ENCODE measurements around the gene ZMAT3. TPM values are rescaled to one million over a fixed set of nuclear protein-coding genes. Genes with fewer than 3 reads are reported as not detected.
"Not testable (repeated sequence)": the region's sequence is repeated elsewhere in the genome, so short reads cannot be mapped to it uniquely, and the experiment has no call there.

The ZMAT3 gene
- total RNA-seq, 1 donor from 2014 or later = 25.7 TPM

GRCh38 chr3:179056326-179056725 is 15.3 kb downstream of the ZMAT3 start:
- Mint-ChIP-seq H3K4me3 (no peak overlapping the region), H3K4me1 (ENCODE audit: unreplicated experiment) (no peaks in the 10 kb centered on the region), H3K27ac (no peak overlapping the region), H3K9me3 (no peaks in the 10 kb centered on the region), H3K27me3 (no peaks in the 10 kb centered on the region), H3K36me3 (peaks cover 16% of the 10 kb centered on the region)
- no peak for DNase-seq (ENCODE audit: extremely low spot score, unreplicated experiment)
- no peak for TF ChIP-seq CTCF (conservative IDR thresholded peaks at IDR 0.05)

DNA sequence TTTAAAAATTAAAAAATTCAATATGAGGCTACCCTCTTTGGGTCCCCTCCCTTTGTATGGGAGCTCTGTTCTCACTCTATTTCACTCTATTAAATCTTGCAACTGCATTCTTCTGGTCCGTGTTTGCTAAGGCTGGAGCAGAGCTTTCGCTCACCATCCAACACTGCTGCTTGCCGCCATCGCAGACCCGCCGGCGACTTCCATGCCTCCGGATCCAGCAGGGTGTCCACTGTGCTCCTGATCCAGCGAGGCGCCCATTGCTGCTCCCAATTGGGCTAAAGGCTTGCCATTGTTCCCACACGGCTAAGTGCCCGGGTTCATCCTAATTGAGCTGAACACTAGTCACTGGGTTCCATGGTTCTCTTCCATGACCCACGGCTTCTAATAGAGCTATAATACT is 17.0 kb downstream of the ZMAT3 start:
- H3K4me1 Mint-ChIP-seq (ENCODE audit: unreplicated experiment); H3K9me3 Mint-ChIP-seq; DNase-seq (ENCODE audit: extremely low spot score, unreplicated experiment); H3K4me3 Mint-ChIP-seq; H3K27me3 Mint-ChIP-seq; H3K27ac Mint-ChIP-seq: not testable (repeated sequence)
- H3K36me3 Mint-ChIP-seq = peaks cover 23% of the 10 kb centered on the region

GRCh38 chr3:179046497-179047353 is 24.9 kb downstream of the ZMAT3 start:
- DNase-seq (ENCODE audit: extremely low spot score, unreplicated experiment) = no peak
- H3K4me3 Mint-ChIP-seq = no peak overlapping the region
- no peak for TF ChIP-seq CTCF (conservative IDR thresholded peaks at IDR 0.05)
- H3K27me3 Mint-ChIP-seq = no peaks in the 10 kb centered on the region
- no peak overlapping the region for H3K27ac Mint-ChIP-seq
- H3K4me1 Mint-ChIP-seq (ENCODE audit: unreplicated experiment) = peaks cover 4% of the 10 kb centered on the region
- peaks cover 8% of the 10 kb centered on the region for H3K9me3 Mint-ChIP-seq
- H3K36me3 Mint-ChIP-seq = peaks cover 19% of the 10 kb centered on the region

- peaks cover 7% of the 10 kb centered on the region for H3K9me3 Mint-ChIP-seq
- no peak for DNase-seq (ENCODE audit: extremely low spot score, unreplicated experiment)
- H3K27me3 Mint-ChIP-seq = no peaks in the 10 kb centered on the region
- H3K36me3 Mint-ChIP-seq = peaks cover 21% of the 10 kb centered on the region
- H3K27ac Mint-ChIP-seq = no peak overlapping the region
- no peak for TF ChIP-seq CTCF (conservative IDR thresholded peaks at IDR 0.05)
- H3K4me3 Mint-ChIP-seq = no peak overlapping the region
- peaks cover 4% of the 10 kb centered on the region for H3K4me1 Mint-ChIP-seq (ENCODE audit: unreplicated experiment)
Observed at GRCh38 chr3:179045719-179046402, 25.7 kb downstream of the ZMAT3 start.

DNA sequence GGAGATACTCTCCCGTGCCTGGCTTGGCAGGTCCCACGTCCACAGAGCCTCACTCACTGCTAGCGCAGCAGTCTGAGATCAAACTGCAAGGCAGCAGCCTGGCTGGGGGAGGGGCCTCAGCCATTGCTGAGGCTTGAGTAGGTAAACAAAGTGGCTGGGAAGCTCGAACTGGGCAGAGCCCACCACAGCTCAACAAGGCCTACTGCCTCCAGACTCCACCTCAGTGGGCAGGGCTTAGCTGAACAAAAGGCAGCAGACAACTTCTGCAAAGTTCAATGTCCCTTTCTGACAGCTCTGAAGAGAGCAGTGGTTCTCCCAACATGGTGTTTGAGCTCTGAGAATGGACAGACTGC is 32.7 kb downstream of the ZMAT3 start:
- peaks cover 27% of the 10 kb centered on the region for H3K36me3 Mint-ChIP-seq
- not testable (repeated sequence) for H3K9me3 Mint-ChIP-seq; H3K4me1 Mint-ChIP-seq (ENCODE audit: unreplicated experiment); H3K4me3 Mint-ChIP-seq; H3K27me3 Mint-ChIP-seq; H3K27ac Mint-ChIP-seq; DNase-seq (ENCODE audit: extremely low spot score, unreplicated experiment)

DNA sequence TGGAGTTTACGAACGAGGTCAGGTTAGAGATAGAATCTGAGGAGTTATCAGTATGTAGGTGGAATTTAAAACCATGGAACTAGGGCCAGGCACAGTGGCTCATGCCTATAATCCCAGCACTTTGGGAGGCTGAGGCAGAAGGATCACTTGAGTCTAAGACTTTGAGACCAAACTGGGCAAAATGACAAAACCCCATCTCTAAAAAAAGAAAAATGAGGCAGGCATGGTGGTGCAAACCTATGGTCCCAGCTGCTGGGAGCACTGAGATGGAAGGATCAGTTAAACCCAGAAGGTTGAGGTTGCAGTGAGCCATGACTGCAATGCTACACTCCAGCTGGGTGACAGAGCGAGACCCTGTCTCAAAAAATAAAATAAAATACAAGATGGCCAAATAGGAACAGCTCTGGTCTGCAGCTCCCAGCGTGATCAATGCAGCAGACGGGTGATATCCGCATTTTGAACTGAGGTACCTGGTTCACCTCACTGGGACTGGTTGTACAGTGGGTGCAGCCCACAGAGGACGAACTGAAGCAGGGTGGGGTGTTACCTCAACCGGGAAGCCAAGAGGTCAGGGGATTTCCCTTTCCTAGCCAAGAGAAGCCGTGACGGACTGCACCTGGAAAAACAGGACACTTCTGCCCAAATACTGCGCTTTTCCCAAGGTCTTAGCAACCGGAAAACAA is 33.3 kb downstream of the ZMAT3 start:
- no peaks in the 10 kb centered on the region for H3K4me1 Mint-ChIP-seq (ENCODE audit: unreplicated experiment)
- H3K27ac Mint-ChIP-seq = no peak overlapping the region
- peaks cover 4% of the 10 kb centered on the region for H3K9me3 Mint-ChIP-seq
- TF ChIP-seq CTCF (conservative IDR thresholded peaks at IDR 0.05) = no peak
- H3K36me3 Mint-ChIP-seq = peaks cover 27% of the 10 kb centered on the region
- no peaks in the 10 kb centered on the region for H3K27me3 Mint-ChIP-seq
- no peak for DNase-seq (ENCODE audit: extremely low spot score, unreplicated experiment)
- no peak overlapping the region for H3K4me3 Mint-ChIP-seq

Data from type B pancreatic cell (in vitro differentiated cells).